ENCODE results near the gene ROBO1.
A peak's percentile ranks its signal among the peaks of the same experiment; 100 is the strongest.

ROBO1 gene

GRCh38 chr3:79066481-79066880 is 701.3 kb downstream of the ROBO1 start:
- DNase-seq: no peak
- no peak for ATAC-seq

- ATAC-seq: no peak
- DNase-seq: no peak
Measured at GRCh38 chr3:79063624-79064023, 704.2 kb downstream of the ROBO1 start.

DNA sequence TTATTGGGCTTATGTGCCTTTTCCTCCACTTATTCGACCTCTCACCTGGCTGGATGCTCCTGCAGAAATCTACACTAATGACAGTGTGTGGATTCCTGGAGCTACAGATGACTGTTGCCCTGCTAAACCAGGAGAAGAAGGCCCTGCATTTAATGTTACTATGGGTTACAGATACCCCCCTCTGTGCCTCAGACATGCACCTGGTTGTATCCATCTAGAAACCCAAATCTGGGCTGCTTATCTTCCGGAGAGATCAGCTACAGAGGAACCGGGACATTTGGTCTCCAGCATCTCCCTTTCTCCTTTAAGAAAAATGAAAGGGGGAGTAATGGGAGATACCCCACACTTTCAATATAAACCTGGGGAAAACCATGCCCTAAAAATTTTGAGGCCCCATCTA is 710.0 kb downstream of the ROBO1 start:
- no peak for DNase-seq
- no peak for ATAC-seq

DNA sequence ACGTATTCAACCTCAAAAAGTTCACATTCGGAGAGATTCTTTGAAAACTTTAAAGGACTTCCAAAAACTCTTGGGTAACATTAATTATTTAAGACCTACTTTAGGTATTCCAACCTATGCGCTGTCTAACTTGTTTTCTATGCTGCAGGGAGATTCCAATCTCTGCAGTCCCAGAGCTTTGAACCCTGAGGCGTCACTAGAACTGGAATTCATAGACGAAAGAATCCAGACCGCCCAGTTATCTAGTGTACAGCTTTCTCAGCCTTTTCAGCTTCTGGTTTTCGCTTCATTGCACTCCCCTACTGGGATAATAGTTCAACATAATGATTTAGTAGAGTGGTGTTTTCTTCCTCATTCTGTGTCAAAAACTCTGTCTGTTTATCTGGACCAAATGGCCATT is 711.3 kb downstream of the ROBO1 start:
- DNase-seq: no peak
- no peak for ATAC-seq

GRCh38 chr3:79052054-79052681 is 715.6 kb downstream of the ROBO1 start:
- peak; percentile 2 for DNase-seq
- no peak for ATAC-seq

- ATAC-seq (no peak), DNase-seq (no peak)
Measured at GRCh38 chr3:79047581-79047980, 720.2 kb downstream of the ROBO1 start.

DNA sequence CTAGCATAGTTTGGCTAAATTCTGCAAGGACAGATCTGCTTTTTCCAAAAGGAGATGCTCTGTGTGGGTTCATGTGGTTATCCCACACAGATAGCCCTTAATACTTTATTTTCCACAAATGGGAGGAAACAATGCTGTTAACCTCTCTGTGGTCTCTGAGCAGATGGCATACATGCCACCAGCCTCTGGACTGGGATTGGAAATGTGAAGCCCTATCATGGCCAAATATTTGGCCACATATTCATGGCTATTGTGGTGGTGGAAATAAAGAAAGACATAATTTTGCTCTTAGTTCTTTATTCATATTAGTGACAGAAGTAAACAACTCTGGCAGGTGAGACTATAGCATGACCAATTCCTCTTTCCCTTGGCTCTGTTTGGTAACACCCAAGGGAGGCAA is 726.2 kb downstream of the ROBO1 start:
- ATAC-seq (no peak), DNase-seq (no peak)

- no peak for ATAC-seq
- DNase-seq: no peak
Measured at GRCh38 chr3:79040701-79041100, 727.1 kb downstream of the ROBO1 start.

DNA sequence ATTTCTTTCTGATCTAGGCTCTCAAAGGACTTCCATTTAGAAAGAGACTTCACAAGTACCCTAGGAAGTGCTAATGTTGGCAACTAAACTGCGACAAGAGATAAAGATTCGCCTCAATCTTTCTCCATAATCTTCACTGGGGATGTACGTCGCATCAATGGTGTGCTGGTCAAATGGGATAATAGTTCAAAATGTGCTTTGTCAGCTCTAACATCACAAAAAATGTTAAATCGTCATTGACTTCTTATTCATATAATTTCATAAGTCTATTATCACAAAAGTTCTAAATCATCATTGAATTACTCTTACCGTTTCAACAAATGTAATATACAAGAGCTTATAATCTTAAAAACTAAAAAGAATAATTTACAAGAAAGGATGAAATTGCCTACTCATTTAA is 727.7 kb downstream of the ROBO1 start:
- ATAC-seq (no peak), DNase-seq (no peak)

GRCh38 chr3:79039192-79039591 is 728.6 kb downstream of the ROBO1 start:
- ATAC-seq (no peak), DNase-seq (no peak)

- ATAC-seq (no peak), DNase-seq (no peak)
Measured at GRCh38 chr3:79038636-79039035, 729.2 kb downstream of the ROBO1 start.

DNA sequence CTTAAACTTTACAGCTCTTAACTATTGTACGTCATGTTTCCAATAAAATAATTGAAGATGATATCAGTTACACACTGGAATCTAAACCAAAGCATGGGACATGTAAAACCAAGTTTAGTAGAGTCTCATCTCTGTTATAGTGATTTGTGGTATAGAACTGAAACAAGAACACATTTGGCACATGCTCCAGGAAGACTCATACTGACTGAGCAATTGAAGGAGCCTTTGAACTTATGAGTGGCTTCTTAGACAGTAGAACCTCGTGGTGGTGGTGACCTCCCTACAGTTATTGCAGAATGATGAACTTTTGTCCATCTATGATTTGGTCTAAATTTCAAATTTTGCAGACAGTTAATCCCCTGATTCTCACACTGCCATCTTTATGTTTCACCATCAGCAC is 729.7 kb downstream of the ROBO1 start:
- DNase-seq: no peak
- no peak for ATAC-seq

DNA sequence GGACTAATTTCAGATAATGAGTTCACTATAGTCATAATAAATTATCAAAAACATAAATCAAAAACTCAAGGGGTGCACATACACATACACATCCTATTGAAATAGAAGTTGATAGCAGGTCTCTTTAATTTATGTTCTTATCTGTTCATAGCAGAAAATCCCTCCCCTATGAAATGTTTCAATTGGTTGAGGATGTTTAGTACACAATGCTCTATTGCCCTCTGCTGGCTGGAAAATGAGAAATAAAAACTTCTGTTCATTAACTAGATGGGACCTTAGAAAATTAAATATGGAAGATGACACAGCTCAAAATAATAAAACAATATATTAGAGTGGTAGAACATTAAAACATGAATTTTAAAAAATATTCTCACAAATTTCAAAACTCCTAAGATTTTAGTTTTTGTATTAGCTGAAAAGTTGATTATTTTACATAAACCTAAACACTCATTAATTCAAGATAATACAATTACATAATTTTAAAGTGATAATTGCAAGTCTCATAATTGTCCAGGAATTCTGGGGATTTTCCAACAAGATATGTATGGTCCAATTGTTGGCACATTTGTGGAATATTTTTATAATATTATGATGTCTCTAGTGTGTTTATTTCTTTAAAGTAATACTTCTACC is 735.0 kb downstream of the ROBO1 start:
- DNase-seq (no peak), ATAC-seq (no peak)

GRCh38 chr3:79030157-79030556 is 737.6 kb downstream of the ROBO1 start:
- ATAC-seq: no peak
- DNase-seq: no peak

DNA sequence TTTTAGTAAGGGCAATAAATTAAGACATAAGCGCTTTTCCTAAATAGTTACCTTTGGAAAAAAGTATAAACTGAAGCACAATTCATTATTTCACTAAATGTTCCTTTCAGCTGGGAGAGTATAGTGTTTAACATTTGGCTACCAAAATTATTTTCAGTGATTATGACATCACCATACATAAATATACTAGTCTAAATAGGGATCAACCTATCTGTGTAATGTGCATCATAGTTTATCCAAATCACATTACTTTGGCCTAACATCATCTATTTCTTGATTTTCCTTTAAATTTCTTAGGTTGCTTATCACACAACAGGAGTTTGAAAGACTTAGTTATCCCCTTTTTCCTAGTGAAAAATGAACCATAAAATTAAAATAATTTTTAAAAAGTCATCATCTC is 738.9 kb downstream of the ROBO1 start:
- DNase-seq: no peak
- ATAC-seq: no peak

- DNase-seq: no peak
Measured at GRCh38 chr3:79027593-79027992, 740.2 kb downstream of the ROBO1 start.

DNA sequence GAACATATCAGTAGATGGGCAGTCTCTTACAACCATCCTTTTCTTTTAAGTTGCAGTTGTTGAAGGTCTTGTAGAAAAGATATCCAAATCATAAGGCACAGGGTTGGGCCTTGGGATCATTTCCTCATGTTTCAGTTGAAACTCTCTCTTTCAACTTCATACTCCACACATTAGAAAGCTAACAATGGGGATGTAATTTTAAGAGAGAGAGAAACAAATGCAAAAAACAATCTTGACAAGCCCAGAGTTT is 747.9 kb downstream of the ROBO1 start:
- DNase-seq (no peak), ATAC-seq (no peak)

More at GRCh38 chr3:79027593-79027992, 740.2 kb downstream of the ROBO1 start:
- no peak for ATAC-seq

DNA sequence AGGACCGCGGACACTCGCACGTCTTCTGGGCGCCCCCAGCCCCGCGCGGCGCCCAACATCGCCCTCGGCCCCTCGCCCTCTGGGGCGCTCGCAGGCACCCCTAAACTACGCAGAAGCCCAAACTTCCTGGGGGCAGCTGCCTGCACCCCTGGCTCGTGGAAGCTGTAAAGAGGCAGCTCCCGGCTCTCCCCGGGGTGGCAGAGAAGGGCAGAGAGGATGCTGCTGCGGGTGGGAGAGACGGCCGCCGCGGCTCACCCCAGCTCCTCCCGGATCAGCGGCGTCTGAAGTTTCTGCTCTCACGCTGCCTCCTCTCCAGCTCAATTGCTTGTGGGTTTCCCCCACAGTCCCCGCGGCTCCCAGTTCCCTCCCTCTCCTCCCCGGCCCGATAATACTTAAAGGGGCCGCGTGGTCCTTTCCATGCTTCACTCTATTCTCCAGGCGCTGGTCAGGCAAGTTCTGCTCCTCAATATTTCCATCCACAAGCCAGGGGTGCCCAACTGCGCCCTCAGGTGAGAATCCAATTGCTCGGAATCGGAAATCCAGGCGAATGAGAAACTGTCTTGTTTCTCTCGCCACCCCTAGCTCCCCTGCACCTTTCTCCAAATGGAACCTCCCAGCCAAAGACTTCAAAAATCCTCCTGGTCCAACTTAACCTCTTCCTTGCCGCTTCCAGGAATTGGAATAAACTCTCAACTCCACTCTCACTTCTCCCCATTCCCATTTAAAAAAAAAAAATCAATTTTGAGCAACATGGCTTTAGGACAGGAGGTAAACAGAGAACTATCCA is 748.5 kb downstream of the ROBO1 start:
- ATAC-seq: peak; percentile 42
- peak; percentile 8 for DNase-seq

- DNase-seq: peak; percentile 19
- peak; percentile 34 for ATAC-seq
Measured at GRCh38 chr3:79018671-79019136, 749.1 kb downstream of the ROBO1 start.

- ATAC-seq: no peak
Measured at GRCh38 chr3:79018265-79018664, 749.5 kb downstream of the ROBO1 start.

DNA sequence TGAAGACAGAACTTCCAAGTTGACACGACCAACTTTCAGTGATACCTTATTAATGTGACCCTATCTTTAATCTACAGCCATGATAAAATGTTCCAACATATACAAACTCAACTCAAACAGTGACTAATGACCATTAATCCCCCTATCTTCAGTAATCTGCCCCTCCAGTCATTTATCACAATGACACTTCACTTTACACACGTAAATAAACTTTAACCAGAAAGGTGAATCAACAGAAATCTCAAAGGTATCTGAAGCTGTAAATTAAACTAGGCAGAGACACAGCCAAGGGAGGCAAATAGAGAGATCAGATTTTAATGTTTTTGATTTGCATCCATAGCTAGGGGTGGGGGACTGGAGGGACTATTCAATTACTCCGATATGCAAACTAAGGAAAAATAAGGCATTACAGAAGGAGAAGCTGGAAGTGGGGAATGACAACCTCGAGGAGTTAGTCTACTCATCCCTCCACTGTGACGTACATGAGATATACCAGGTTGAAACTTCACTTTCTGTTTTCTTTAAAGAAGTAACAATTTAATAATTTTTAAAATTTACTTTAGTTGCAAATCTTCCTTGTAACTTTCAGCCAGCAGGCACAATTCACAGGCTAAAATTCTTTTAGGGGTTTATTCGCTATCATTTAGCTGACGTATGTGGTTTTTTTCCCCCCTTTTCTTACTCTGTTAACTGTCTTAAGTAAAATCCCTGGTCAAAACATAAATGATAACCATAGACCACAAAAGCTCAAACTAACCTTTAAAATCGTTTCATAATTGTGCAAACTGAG is 751.0 kb downstream of the ROBO1 start:
- ATAC-seq (no peak), DNase-seq (no peak)

More at GRCh38 chr3:79018265-79018664, 749.5 kb downstream of the ROBO1 start:
- DNase-seq: no peak

- ATAC-seq (no peak), DNase-seq (no peak)
Measured at GRCh38 chr3:79015854-79016253, 751.9 kb downstream of the ROBO1 start.

- no peak for ATAC-seq
- no peak for DNase-seq
Measured at GRCh38 chr3:79012946-79013362, 754.8 kb downstream of the ROBO1 start.

Data from stimulated activated naive CD8-positive, alpha-beta T cell treated with anti-CD3 and anti-CD28 coated beads, Interleukin-15, Interleukin-2, amounts not matched to agents 100 U/mL and 50 U/mL, for 24 hours (primary cell).